Transverse colon (tissue), 4 donors: ENCODE results near the gene PAPPA. TPM values are rescaled to one million over a fixed set of nuclear protein-coding genes. Genes with fewer than 3 reads are reported as not detected.

Source experiments
- DNase-seq: peaks from one replicate; pipeline ENCODE4 v3.0.0-alpha.2; 2019
- H3K27ac ChIP-seq, 4 donors: fragments of 200-600 bp; sonication (generic); 2 replicates each; pipeline ENCODE4 v1.5.1; 2016 to 2018; ENCODE audit warnings: inconsistent platforms in 4 of 4
- H3K27me3 ChIP-seq: fragments of 200-600 bp; sonication (generic); 2 replicates; pipeline ENCODE4 v1.5.1; 2017; ENCODE audit warnings: inconsistent platforms
- H3K36me3 ChIP-seq, 4 donors: fragments of 200-600 bp; sonication (generic); 2 replicates each; pipeline ENCODE4 v1.5.1; 2017 to 2019; ENCODE audit warnings: inconsistent platforms in 4 of 4
- H3K4me1 ChIP-seq, 4 donors: fragments of 200-600 bp; sonication (generic); 2 replicates each; pipeline ENCODE4 v1.5.1; 2017 to 2020; ENCODE audit warnings: inconsistent platforms in 4 of 4
- H3K4me3 ChIP-seq, 4 donors: fragments of 200-600 bp; sonication (generic); 1 replicate in 1 of 4; 2 replicates in 3 of 4; pipeline versions ENCODE4 v1.5.1 to v1.6.1; 2017 to 2019; ENCODE audit warnings: inconsistent platforms in 4 of 4
- H3K9me3 ChIP-seq, 2 donors: fragments of 200-600 bp; sonication (generic); 2 replicates each; pipeline ENCODE4 v1.5.1; 2017 to 2019; ENCODE audit warnings: inconsistent platforms in 2 of 2
- CTCF ChIP-seq, 5 experiments: fragments of 200-600 bp in 3 of 5; fragments of 450-650 bp in 2 of 5; sonication (generic) in 3 of 5; IDR thresholded peaks; 1 replicate in 2 of 5; 2 replicates in 3 of 5; pipeline ENCODE4 v1.5.1; 2016 to 2017; ENCODE audit warnings: antibody characterized with exemption in 5 of 5, inconsistent platforms in 3 of 5, mild to moderate bottlenecking in 2 of 5, moderate library complexity in 1 of 5
- EP300 ChIP-seq: sonication (generic); formaldehyde crosslinking; IDR thresholded peaks from one replicate; pipeline ENCODE4 v1.6.1; 2017; ENCODE audit warnings: antibody characterized with exemption, low read depth
- POLR2A ChIP-seq: fragments of 450-650 bp; IDR thresholded peaks from one replicate; pipeline ENCODE4 v1.6.1; 2016; ENCODE audit warnings: antibody characterized with exemption, mild to moderate bottlenecking, moderate library complexity
- POLR2AphosphoS5 ChIP-seq, 3 donors: sonication (generic); formaldehyde crosslinking; IDR thresholded peaks; one replicate each; pipeline ENCODE4 v1.6.1; 2016; ENCODE audit warnings: antibody characterized with exemption in 3 of 3
- WGBS, 2 donors: methylation state at CpG; one replicate each; pipeline ENCODE4 v1.1.5; 2018; ENCODE audit warnings: low coverage in 1 of 2; 5-methylcytosine and 5-hydroxymethylcytosine counted together
- in situ Hi-C, 4 donors: fragments of 200-750 bp; cut with MboI; loops; one replicate each; pipeline versions ENCODE4 v1.15.0 to v1.15.1; 2017; ENCODE audit warnings: low sequenced_read_pairs in 3 of 4, low pct_ligation_motif_present in 1 of 4, low pct_unique_long_range_greater_than_20kb in 1 of 4
- intact Hi-C: fragments of 100-400 bp; cut with DNase I; formaldehyde crosslinking; loops from one replicate; pipeline ENCODE4 v1.15.1; 2023; ENCODE audit warnings: low total_unique reads
- total RNA-seq, 4 donors: library from RNA; depleted of rRNA; stranded (reverse); fragments of >200 nt; gene quantifications; one replicate each; pipeline ENCODE4 v1.1.0, GENCODE V29; 2016

Gene PAPPA
- total RNA-seq, 4 donors from 2014 or later, result 0.37 to 4.4 (median 1.4) TPM

DNA sequence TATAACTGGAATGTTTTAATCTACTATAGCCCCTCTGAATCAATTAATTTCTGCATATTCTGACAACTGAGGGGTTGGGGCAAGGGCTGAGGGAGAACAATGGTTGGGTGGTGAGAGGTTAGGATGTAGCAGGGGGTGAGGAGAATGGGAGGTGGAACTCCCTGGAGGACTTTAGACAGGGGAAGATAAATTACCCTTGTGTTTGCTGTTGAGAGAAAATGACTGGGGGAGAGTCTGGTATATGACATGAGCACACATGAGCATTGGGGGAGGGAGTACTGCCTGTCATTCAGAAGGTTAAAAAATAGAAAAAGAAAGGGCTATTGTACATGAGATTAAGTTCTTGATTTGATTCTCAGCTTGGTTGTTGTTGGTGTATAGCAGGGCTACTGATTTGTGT lies 37.2 kb upstream of the PAPPA start:
- intact Hi-C loops, result no loop called here
- TF ChIP-seq EP300 (no peak), POLR2AphosphoS5 (IDR thresholded peaks at IDR 0.05) (no peak), CTCF (IDR thresholded peaks at IDR 0.05) (no peak), POLR2A (no peak)
- in situ Hi-C loops, result no loop called here
- Histone ChIP-seq H3K27ac (no peak overlapping the region), H3K36me3 (no peaks in the 10 kb centered on the region), H3K9me3 (no peaks in the 10 kb centered on the region), H3K4me1 (no peaks in the 10 kb centered on the region), H3K4me3 (no peak overlapping the region), H3K27me3 (no peaks in the 10 kb centered on the region)
- no peak for DNase-seq

DNA sequence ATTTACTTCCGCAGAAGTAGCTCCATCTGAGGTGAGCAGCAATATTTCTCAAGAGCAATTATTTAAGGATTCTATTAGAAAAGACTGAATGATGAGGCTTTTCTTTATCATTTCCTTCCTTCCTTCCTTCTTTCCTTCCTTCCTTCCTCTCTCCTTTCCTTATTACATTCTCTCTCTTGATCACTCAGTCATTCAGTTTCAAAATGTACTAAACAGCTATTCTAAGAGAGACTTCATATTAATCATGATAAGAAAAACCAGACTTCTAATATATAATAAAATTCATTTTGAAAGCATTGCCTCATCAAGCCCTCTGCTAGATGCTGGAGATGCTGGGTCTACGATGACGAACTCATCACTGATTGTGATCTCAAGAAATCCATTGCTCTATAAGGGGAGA lies 30.4 kb upstream of the PAPPA start:
- H3K36me3 ChIP-seq, result no peaks in the 10 kb centered on the region
- H3K27me3 ChIP-seq, result no peaks in the 10 kb centered on the region
- H3K4me1 ChIP-seq, result no peaks in the 10 kb centered on the region
- H3K4me3 ChIP-seq, result no peak overlapping the region
- H3K9me3 ChIP-seq, result no peaks in the 10 kb centered on the region
- no peak overlapping the region for H3K27ac ChIP-seq
- in situ Hi-C loops (no loop called here), intact Hi-C loops (no loop called here)
- no peak for TF ChIP-seq POLR2AphosphoS5 (IDR thresholded peaks at IDR 0.05)
- no peak for TF ChIP-seq POLR2A
- TF ChIP-seq EP300, result no peak
- TF ChIP-seq CTCF (IDR thresholded peaks at IDR 0.05), result no peak
- no peak for DNase-seq
- 88 to 97% methylated on average over 3 of the region's 3 CpGs for WGBS, 2 donors

- in situ Hi-C loops, result no loop called here
- H3K27me3 ChIP-seq, result no peaks in the 10 kb centered on the region
- H3K4me3 ChIP-seq, result no peak overlapping the region
- intact Hi-C loops, result no loop called here
- no peaks in the 10 kb centered on the region for H3K36me3 ChIP-seq
- H3K27ac ChIP-seq, result no peak overlapping the region
- WGBS, 2 donors, result 78 to 86% methylated on average over 3 to 4 of the region's 4 CpGs
- H3K4me1 ChIP-seq, result no peaks in the 10 kb centered on the region
- DNase-seq, result no peak
- no peaks in the 10 kb centered on the region for H3K9me3 ChIP-seq
- TF ChIP-seq POLR2AphosphoS5 (IDR thresholded peaks at IDR 0.05) (no peak), POLR2A (no peak), CTCF (IDR thresholded peaks at IDR 0.05) (no peak), EP300 (no peak)
Measured at GRCh38 chr9:116124472-116125040, 29.0 kb upstream of the PAPPA start.

DNA sequence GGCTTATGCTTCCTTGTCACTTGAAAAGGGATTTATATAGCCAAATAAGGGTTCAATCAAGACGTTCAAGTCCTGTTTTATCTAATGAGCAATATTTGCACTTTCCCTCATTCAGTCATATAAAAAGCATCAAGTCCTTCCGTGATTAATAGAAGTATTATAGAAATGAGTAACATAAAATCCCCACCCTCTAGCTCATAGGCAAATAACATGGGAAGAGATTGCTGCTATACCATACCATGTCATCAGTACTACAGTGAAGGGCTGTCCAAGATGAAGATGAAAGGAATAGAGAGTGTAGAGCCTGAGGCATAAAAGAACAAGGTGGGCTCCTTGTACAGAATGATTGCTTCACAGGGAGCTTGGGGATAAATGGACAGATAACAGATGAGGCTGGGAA lies 20.4 kb upstream of the PAPPA start:
- no peaks in the 10 kb centered on the region for H3K9me3 ChIP-seq
- H3K4me1 ChIP-seq, result no peaks in the 10 kb centered on the region
- 23 to 25% methylated on average over 2 of the region's 2 CpGs for WGBS, 2 donors
- H3K4me3 ChIP-seq, result no peak overlapping the region
- in situ Hi-C loops (no loop called here), intact Hi-C loops (no loop called here)
- no peaks in the 10 kb centered on the region for H3K27me3 ChIP-seq
- no peak overlapping the region for H3K27ac ChIP-seq
- DNase-seq, result no peak
- no peaks in the 10 kb centered on the region for H3K36me3 ChIP-seq
- no peak for TF ChIP-seq CTCF (IDR thresholded peaks at IDR 0.05)
- TF ChIP-seq POLR2AphosphoS5 (IDR thresholded peaks at IDR 0.05), result no peak
- TF ChIP-seq POLR2A, result no peak
- TF ChIP-seq EP300, result no peak
